H1 (cell line): Measurements from ENCODE around the gene OR1N1. TPM values are rescaled to one million over a fixed set of nuclear protein-coding genes. Genes with fewer than 3 reads are reported as not detected.

ENCODE experiments used
- CTCF ChIA-PET: fragments of 300-600 bp; sonication (Branson Sonifier 250); formaldehyde crosslinking; loops from one replicate; lab custom pipeline; 2021; ENCODE audit not compliant: partially characterized antibody; lab: Charles Lee
- POLR2A ChIA-PET: fragments of 300-600 bp; sonication (Branson Sonifier 250); formaldehyde crosslinking; loops from one replicate; lab custom pipeline; 2021; ENCODE audit warnings: inconsistent platforms; ENCODE audit not compliant: partially characterized antibody; lab: Charles Lee
- DNase-seq, 2 experiments: peaks; one replicate each; pipeline versions ENCODE4 v3.0.0 to v3.0.0-alpha.2; 2010 to 2022; ENCODE audit warnings: low spot score in 2 of 2, low read depth in 1 of 2, mixed read lengths in 1 of 2
- FAIRE-seq: peaks from 2 replicates; lab custom pipeline; 2011; peaks lifted over from hg19 to GRCh38; lab: Jason Lieb, UNC
- H2AFZ ChIP-seq: 2 replicates; pipeline ENCODE4 v1.8.1; 2012; ENCODE audit warnings: low read length, inconsistent platforms
- H2AK5ac ChIP-seq: 2 replicates; pipeline ENCODE4 v1.6.1; 2013; ENCODE audit warnings: low read depth, low read length
- H2BK120ac ChIP-seq: replicated peaks from 2 replicates; pipeline ENCODE3; 2013; ENCODE audit warnings: low read depth, low read length, inconsistent platforms
- H2BK12ac ChIP-seq: 2 replicates; pipeline ENCODE4 v1.6.1; 2013; ENCODE audit warnings: low read depth, low read length
- H2BK15ac ChIP-seq: 2 replicates; pipeline ENCODE4 v1.6.1; 2013; ENCODE audit warnings: low read length
- H2BK20ac ChIP-seq: 2 replicates; pipeline ENCODE4 v1.6.1; 2013; ENCODE audit warnings: low read length
- H2BK5ac ChIP-seq: 2 replicates; pipeline ENCODE4 v1.6.1; 2013; ENCODE audit warnings: low read depth, low read length
- H3K14ac ChIP-seq: 2 replicates; pipeline ENCODE4 v1.6.1; 2013; ENCODE audit warnings: inconsistent platforms; ENCODE audit not compliant: insufficient read length
- H3K18ac ChIP-seq: 2 replicates; pipeline ENCODE4 v1.6.1; 2013; ENCODE audit warnings: low read length; ENCODE audit errors: extremely low read depth
- H3K23ac ChIP-seq: 2 replicates; pipeline ENCODE4 v1.6.1; 2013; ENCODE audit warnings: inconsistent platforms; ENCODE audit not compliant: insufficient read length
- H3K23me2 ChIP-seq: 2 replicates; pipeline ENCODE4 v1.6.1; 2013; ENCODE audit warnings: low read depth, low read length
- H3K27ac ChIP-seq: 2 replicates; pipeline ENCODE4 v1.6.1; 2011; ENCODE audit warnings: low read depth, low read length, inconsistent platforms
- H3K27me3 ChIP-seq, 4 experiments: replicated peaks in 1 of 4; 1 replicate in 1 of 4; 2 replicates in 3 of 4; pipeline versions ENCODE4 v1.6.1 to v1.8.1; 2011 to 2013; ENCODE audit warnings: low read length in 3 of 4, mild to moderate bottlenecking in 3 of 4, inconsistent platforms in 2 of 4, mixed read lengths in 2 of 4, moderate library complexity in 1 of 4; ENCODE audit not compliant: control insufficient read depth in 3 of 4, insufficient read depth in 3 of 4; ENCODE audit errors: extremely low read depth in 1 of 4
- H3K36me3 ChIP-seq, 4 experiments: 2 replicates each; pipeline versions ENCODE4 v1.6.1 to v1.8.1; 2011 to 2013; ENCODE audit warnings: mild to moderate bottlenecking in 4 of 4, low read length in 3 of 4, moderate library complexity in 2 of 4, control low read depth in 1 of 4, inconsistent platforms in 1 of 4; ENCODE audit not compliant: insufficient read depth in 4 of 4, control insufficient read depth in 2 of 4
- H3K4ac ChIP-seq: replicated peaks from 2 replicates; pipeline ENCODE3; 2013; ENCODE audit warnings: low read length, low read depth, mixed read lengths, inconsistent platforms; ENCODE audit not compliant: insufficient read length
- H3K4me1 ChIP-seq, 4 experiments: replicated peaks in 1 of 4; 1 replicate in 1 of 4; 2 replicates in 3 of 4; pipeline versions ENCODE4 v1.6.1 to v1.8.1; 2011 to 2013; ENCODE audit warnings: low read length in 3 of 4, inconsistent platforms in 2 of 4, mixed read lengths in 1 of 4; ENCODE audit not compliant: insufficient read depth in 4 of 4, control insufficient read depth in 3 of 4
- H3K4me2 ChIP-seq, 2 experiments: 2 replicates each; pipeline versions ENCODE4 v1.6.1 to v1.8.1; 2011 to 2013; ENCODE audit warnings: low read depth in 2 of 2, low read length in 2 of 2, control low read depth in 1 of 2, inconsistent platforms in 1 of 2, mild to moderate bottlenecking in 1 of 2; ENCODE audit not compliant: insufficient read depth in 1 of 2
- H3K4me3 ChIP-seq, 4 experiments: fragments of 200-600, 300-600 bp in 1 of 4; sonication (generic), shearing (Covaris generic), sonication (Bioruptor Twin) in 1 of 4; 2 replicates each; pipeline versions ENCODE4 v1.5.1 to v1.8.1; 2011 to 2016; ENCODE audit warnings: low read length in 4 of 4, low read depth in 3 of 4, control low read depth in 2 of 4, inconsistent platforms in 2 of 4, mild to moderate bottlenecking in 2 of 4, mixed read lengths in 1 of 4, moderate library complexity in 1 of 4; ENCODE audit not compliant: insufficient read depth in 2 of 4; ENCODE audit errors: extremely low read depth in 1 of 4
- H3K56ac ChIP-seq: replicated peaks from 2 replicates; pipeline ENCODE3; 2013; ENCODE audit warnings: low read depth, mild to moderate bottlenecking, mixed read lengths, low read length, inconsistent platforms; ENCODE audit not compliant: insufficient read length
- H3K79me1 ChIP-seq: 2 replicates; pipeline ENCODE4 v1.6.1; 2013; ENCODE audit warnings: low read depth, low read length, control low read depth
- H3K79me2 ChIP-seq, 2 experiments: 2 replicates each; pipeline versions ENCODE4 v1.6.1 to v1.8.1; 2012 to 2013; ENCODE audit warnings: low read length in 2 of 2, mild to moderate bottlenecking in 2 of 2, inconsistent platforms in 1 of 2; ENCODE audit not compliant: insufficient read depth in 2 of 2, control insufficient read depth in 1 of 2
- H3K9ac ChIP-seq, 4 experiments: replicated peaks in 1 of 4; 1 replicate in 1 of 4; 2 replicates in 3 of 4; pipeline versions ENCODE4 v1.6.1 to v1.8.1; 2011 to 2013; ENCODE audit warnings: low read depth in 3 of 4, low read length in 3 of 4, control low read depth in 2 of 4, mild to moderate bottlenecking in 2 of 4, moderate library complexity in 2 of 4, inconsistent platforms in 1 of 4; ENCODE audit errors: extremely low read depth in 1 of 4
- H3K9me3 ChIP-seq, 2 experiments: 2 replicates each; pipeline versions ENCODE4 v1.6.1 to v1.8.1; 2012 to 2013; ENCODE audit warnings: mild to moderate bottlenecking in 2 of 2, moderate library complexity in 2 of 2, control low read depth in 1 of 2, inconsistent platforms in 1 of 2, low read depth in 1 of 2, low read length in 1 of 2, mixed read lengths in 1 of 2; ENCODE audit not compliant: insufficient read depth in 2 of 2
- H4K20me1 ChIP-seq, 2 experiments: replicated peaks in 1 of 2; 2 replicates each; pipeline versions ENCODE3 to v1.8.1; 2011 to 2013; ENCODE audit warnings: inconsistent platforms in 2 of 2, low read length in 2 of 2, mild to moderate bottlenecking in 1 of 2; ENCODE audit not compliant: insufficient read depth in 2 of 2, control insufficient read depth in 1 of 2
- H4K5ac ChIP-seq: 2 replicates; pipeline ENCODE4 v1.6.1; 2013; ENCODE audit warnings: low read length, low read depth, mixed read lengths, inconsistent platforms; ENCODE audit not compliant: insufficient read length
- H4K8ac ChIP-seq: 2 replicates; pipeline ENCODE4 v1.8.0; 2013; ENCODE audit warnings: mild to moderate bottlenecking, moderate library complexity, low read length, inconsistent platforms; ENCODE audit not compliant: insufficient read depth; ENCODE audit errors: extremely low read depth
- H4K91ac ChIP-seq: replicated peaks from 2 replicates; pipeline ENCODE3; 2013; ENCODE audit warnings: low read length, mixed read lengths, inconsistent platforms; ENCODE audit not compliant: insufficient read length
- CHD2 ChIP-seq: IDR thresholded peaks from 2 replicates; pipeline ENCODE4 v1.6.1; 2012; ENCODE audit warnings: low read length, improper control_type of control experiment
- WGBS, 2 experiments: shearing (Covaris generic) in 1 of 2; methylation state at CpG; one replicate each; pipeline versions ENCODE4 v1.1.6 to v1.1.7; 2013 to 2015; ENCODE audit warnings: low lambda C conversion rate in 2 of 2, mixed read lengths in 2 of 2, inconsistent platforms in 1 of 2, low coverage in 1 of 2, missing lambda C conversion rate in 1 of 2; ENCODE audit not compliant: insufficient replicate concordance in 2 of 2, insufficient coverage in 1 of 2, insufficient read length in 1 of 2; ENCODE audit errors: extremely low coverage in 1 of 2, missing lambda C conversion rate in 1 of 2; 5-methylcytosine and 5-hydroxymethylcytosine counted together
- polyA plus RNA-seq, 7 experiments: library from polyadenylated mRNA; depleted of rRNA in 3 of 7; stranded (reverse) in 5 of 7; unstranded in 2 of 7; fragments of >200 nt in 5 of 7; fragments of 200-250 nt in 2 of 7; gene quantifications; 1 replicate in 5 of 7; 2 replicates in 1 of 7; 4 replicates in 1 of 7; pipeline versions ENCODE4 v1.2.1 to v1.2.3, GENCODE V29; 2011 to 2013; ENCODE audit warnings: missing spikeins in 2 of 7, mixed read lengths in 2 of 7
- total RNA-seq: library from RNA; stranded (reverse); fragmentation: NEBNext Ultra II Directional; extraction: Animal tissue kit (Norgen Biotek cat#: 25700); gene quantifications from 2 replicates; pipeline ENCODE4 v1.2.1, GENCODE V29; 2021

Gene OR1N1
- total and polyA plus RNA-seq, 2 of the 8 experiments (the other 6 are each of a cell fraction or from before 2014, with no cell fraction given), result not detected

DNA sequence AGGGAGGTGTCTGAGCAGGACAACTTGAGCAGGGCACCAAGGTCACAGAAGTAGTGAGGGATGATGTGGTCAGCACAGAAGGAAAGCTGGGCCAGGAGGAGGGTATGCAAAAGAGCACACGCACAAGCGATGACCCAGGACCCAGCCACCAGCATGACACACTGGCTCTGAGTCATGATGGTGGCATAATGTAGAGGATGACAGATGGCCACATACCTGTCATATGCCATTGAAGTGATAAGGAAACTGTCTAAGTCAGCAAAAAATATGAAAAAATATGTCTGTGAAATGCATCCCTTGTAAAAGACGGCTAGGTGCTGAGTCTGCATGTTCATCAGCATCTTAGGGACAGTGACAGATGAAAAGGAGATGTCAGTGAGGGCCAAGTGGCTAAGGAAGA lies 49.7 kb downstream of the OR1N1 start:
- Histone ChIP-seq H3K56ac (no peak overlapping the region), H3K36me3 (no peaks in the 10 kb centered on the region), H2BK120ac (no peak overlapping the region), H4K91ac (no peak overlapping the region), H4K20me1 (no peaks in the 10 kb centered on the region), H3K4me1 (no peaks in the 10 kb centered on the region), H3K79me2 (no peaks in the 10 kb centered on the region), H2BK20ac (no peak overlapping the region), H2BK12ac (no peak overlapping the region), H4K8ac (no peak overlapping the region), H2AFZ (no peak overlapping the region), H3K79me1 (no peaks in the 10 kb centered on the region), H3K4ac (no peak overlapping the region), H3K27me3 (no peaks in the 10 kb centered on the region; a peak in 1 of 7 replicates), H2AK5ac (no peak overlapping the region), H3K9ac (no peak overlapping the region), H3K27ac (no peak overlapping the region), H2BK15ac (no peak overlapping the region)
- whole genome bisulfite sequencing, 2 experiments, result 87% methylated on average over 3 of the region's 3 CpGs; no CpG with 5 or more reads in 1 of the 2 experiments
- POLR2A ChIA-PET, result no interaction called here
- no peak for FAIRE-seq
- TF ChIP-seq CHD2, result no peak
- TF ChIP-seq, all 59 proteins: peak for 0
- Histone ChIP-seq H3K4me3 (no peak overlapping the region), H3K14ac (no peak overlapping the region), H3K4me2 (no peak overlapping the region), H3K23me2 (no peaks in the 10 kb centered on the region), H2BK5ac (no peak overlapping the region), H3K23ac (no peak overlapping the region), H4K5ac (no peak overlapping the region), H3K9me3 (peaks cover 39 to 48% of the 10 kb centered on the region in 2 experiments), H3K18ac (no peak overlapping the region)
- CTCF ChIA-PET, result no interaction called here
- no peak for DNase-seq

Other genes starting within 250 kb of the OR1N1 start
- 1.1 and 1.3 TPM in 2 replicates for gene PTGS1, start 156.3 kb downstream of the OR1N1 start, total RNA-seq
- gene PTGS1, start 156.3 kb downstream of the OR1N1 start, polyA plus RNA-seq (2011; rRNA removed), result 1.9 and 2.4 TPM in 2 replicates
- gene OR1J1, start 49.4 kb downstream of the OR1N1 start, total RNA-seq, result not detected in 2 replicates
- not detected in 2 replicates for gene OR1J1, start 49.4 kb downstream of the OR1N1 start, polyA plus RNA-seq (2011; rRNA removed)
- gene OR1J2, start 16.5 kb downstream of the OR1N1 start, total RNA-seq, result not detected in 2 replicates
- not detected in 2 replicates for gene OR1J2, start 16.5 kb downstream of the OR1N1 start, polyA plus RNA-seq (2011; rRNA removed)
- not detected in 2 replicates for gene OR1J4, start 8.2 kb downstream of the OR1N1 start, total RNA-seq
- not detected in 2 replicates for gene OR1J4, start 8.2 kb downstream of the OR1N1 start, polyA plus RNA-seq (2011; rRNA removed)
- gene OR1N2, start 25.8 kb upstream of the OR1N1 start, total RNA-seq, result not detected in 2 replicates
- gene OR1N2, start 25.8 kb upstream of the OR1N1 start, polyA plus RNA-seq (2011; rRNA removed), result not detected in 2 replicates
- not detected in 2 replicates for gene OR1L8, start 56.1 kb upstream of the OR1N1 start, total RNA-seq
- gene OR1L8, start 56.1 kb upstream of the OR1N1 start, polyA plus RNA-seq (2011; rRNA removed), result not detected in 2 replicates
- not detected in 2 replicates for gene OR1Q1, start 87.4 kb upstream of the OR1N1 start, total RNA-seq
- not detected in 2 replicates for gene OR1Q1, start 87.4 kb upstream of the OR1N1 start, polyA plus RNA-seq (2011; rRNA removed)
- gene OR1B1, start 130.3 kb upstream of the OR1N1 start, total RNA-seq, result not detected in 2 replicates
- not detected in 2 replicates for gene OR1B1, start 130.3 kb upstream of the OR1N1 start, polyA plus RNA-seq (2011; rRNA removed)
- not detected in 2 replicates for gene OR1L1, start 134.4 kb upstream of the OR1N1 start, total RNA-seq
- gene OR1L1, start 134.4 kb upstream of the OR1N1 start, polyA plus RNA-seq (2011; rRNA removed), result not detected in 2 replicates
- gene OR1L3, start 147.8 kb upstream of the OR1N1 start, total RNA-seq, result not detected in 2 replicates
- gene OR1L3, start 147.8 kb upstream of the OR1N1 start, polyA plus RNA-seq (2011; rRNA removed), result not detected in 2 replicates
- not detected in 2 replicates for gene OR1L4, start 196.7 kb upstream of the OR1N1 start, total RNA-seq
- gene OR1L4, start 196.7 kb upstream of the OR1N1 start, polyA plus RNA-seq (2011; rRNA removed), result not detected in 2 replicates
- gene OR1L6, start 215.0 kb upstream of the OR1N1 start, total RNA-seq, result not detected in 2 replicates
- gene OR1L6, start 215.0 kb upstream of the OR1N1 start, polyA plus RNA-seq (2011; rRNA removed), result not detected in 2 replicates